ENCODE results near the gene RPL15. TPM values are rescaled to one million over a fixed set of nuclear protein-coding genes. Genes with fewer than 3 reads are reported as not detected.

The RPL15 gene
- total RNA-seq, 1 experiment from 2014 or later = 864 TPM

DNA sequence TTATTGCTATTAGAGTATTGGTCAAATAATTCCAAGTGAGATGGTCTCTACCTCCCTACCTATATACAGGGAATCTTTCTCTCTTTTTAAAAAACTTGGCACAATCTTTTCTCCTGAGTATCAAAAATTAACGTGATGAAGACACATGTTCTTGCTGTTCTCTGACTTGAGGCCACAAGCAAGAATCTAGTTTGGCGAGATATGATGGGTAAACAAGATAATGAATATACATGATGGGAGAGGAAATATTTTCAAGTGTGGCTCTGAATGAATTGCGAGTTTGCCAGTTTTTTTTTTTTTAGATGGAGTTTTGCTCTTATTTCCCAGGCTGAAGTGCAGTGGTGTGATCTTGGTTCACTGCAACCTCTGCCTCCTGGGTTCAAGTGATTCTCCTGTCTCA lies 39.8 kb downstream of the RPL15 start:
- intact Hi-C loops (cut with micrococcal nuclease; ENCODE audit: unreplicated experiment) (no loop called here), in situ Hi-C loops (cut with HindIII; ENCODE audit: low pct_unique_long_range_greater_than_20kb, low sequenced_read_pairs) (no loop called here)
- ATAC-seq (no peak), DNase-seq (ENCODE audit: low read depth, low spot score) (no peak)
- Histone ChIP-seq H3K9me3 (ENCODE audit: control insufficient read depth, insufficient read depth, low read depth, low read length) (no peaks in the 10 kb centered on the region), H3K4me3 (ENCODE audit: low read depth in 2 of 2, low read length in 2 of 2) (no peak overlapping the region), H3K27me3 (ENCODE audit: control insufficient read depth, insufficient read depth, low read length) (no peaks in the 10 kb centered on the region), H3K4me1 (ENCODE audit: control insufficient read depth, insufficient read depth, low read length) (peaks cover 16% of the 10 kb centered on the region), H3K27ac (ENCODE audit: low read length) (no peak overlapping the region), H3K36me3 (ENCODE audit: control insufficient read depth, insufficient read depth, low read length) (no peaks in the 10 kb centered on the region; the same call in 1 of the 2 replicates)
- no TSS peak for BruUV-seq (replicated peaks)
- CTCF ChIA-PET = no interaction called here
- POLR2A ChIA-PET = no interaction called here
- no peak for TF ChIP-seq TCF7L2 (IDR thresholded peaks at IDR 0.05; ENCODE audit: low read depth, low read length)
- TF ChIP-seq, protein P1, sequence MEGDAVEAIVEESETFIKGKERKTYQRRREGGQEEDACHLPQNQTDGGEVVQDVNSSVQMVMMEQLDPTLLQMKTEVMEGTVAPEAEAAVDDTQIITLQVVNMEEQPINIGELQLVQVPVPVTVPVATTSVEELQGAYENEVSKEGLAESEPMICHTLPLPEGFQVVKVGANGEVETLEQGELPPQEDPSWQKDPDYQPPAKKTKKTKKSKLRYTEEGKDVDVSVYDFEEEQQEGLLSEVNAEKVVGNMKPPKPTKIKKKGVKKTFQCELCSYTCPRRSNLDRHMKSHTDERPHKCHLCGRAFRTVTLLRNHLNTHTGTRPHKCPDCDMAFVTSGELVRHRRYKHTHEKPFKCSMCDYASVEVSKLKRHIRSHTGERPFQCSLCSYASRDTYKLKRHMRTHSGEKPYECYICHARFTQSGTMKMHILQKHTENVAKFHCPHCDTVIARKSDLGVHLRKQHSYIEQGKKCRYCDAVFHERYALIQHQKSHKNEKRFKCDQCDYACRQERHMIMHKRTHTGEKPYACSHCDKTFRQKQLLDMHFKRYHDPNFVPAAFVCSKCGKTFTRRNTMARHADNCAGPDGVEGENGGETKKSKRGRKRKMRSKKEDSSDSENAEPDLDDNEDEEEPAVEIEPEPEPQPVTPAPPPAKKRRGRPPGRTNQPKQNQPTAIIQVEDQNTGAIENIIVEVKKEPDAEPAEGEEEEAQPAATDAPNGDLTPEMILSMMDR (IDR thresholded peaks at IDR 0.05) = no peak

DNA sequence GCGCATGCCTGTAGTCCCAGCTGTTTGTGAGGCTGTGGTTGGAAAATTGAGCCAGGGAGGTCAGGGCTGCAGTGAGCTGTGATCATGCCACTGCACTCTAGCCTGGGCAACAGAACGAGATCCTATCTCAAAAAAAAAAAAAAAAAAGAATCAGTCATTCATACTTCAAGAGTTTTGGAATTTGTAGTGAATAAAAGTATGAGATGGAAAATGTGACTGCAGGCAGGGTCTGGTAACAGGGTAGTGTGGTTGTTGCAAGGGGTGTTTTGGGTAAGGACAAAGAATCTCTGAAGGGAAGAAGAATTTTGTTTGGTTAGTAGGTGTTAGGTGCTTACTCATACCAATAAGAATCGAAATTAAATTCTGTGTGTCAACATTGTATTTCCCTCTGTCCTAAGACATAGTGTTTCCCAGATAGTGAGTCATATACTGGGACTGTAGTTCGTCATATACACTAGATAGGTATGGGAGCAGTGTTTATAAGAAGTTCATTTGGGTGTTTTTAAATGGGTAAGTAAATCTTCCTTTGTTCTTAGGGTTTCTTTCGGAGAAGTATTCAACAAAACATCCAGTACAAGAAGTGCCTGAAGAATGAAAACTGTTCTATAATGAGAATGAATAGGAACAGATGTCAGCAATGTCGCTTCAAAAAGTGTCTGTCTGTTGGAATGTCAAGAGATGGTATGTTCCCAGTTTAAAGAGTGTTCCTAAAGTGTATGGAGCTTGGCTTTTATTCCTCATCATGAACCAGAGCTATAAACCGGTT lies 42.4 kb downstream of the RPL15 start:
- TSS peak; percentile 56 for BruUV-seq (replicated peaks)
- Histone ChIP-seq H3K4me1 (ENCODE audit: control insufficient read depth, insufficient read depth, low read length) (peaks cover 20% of the 10 kb centered on the region), H3K4me3 (ENCODE audit: low read depth in 2 of 2, low read length in 2 of 2) (no peak overlapping the region), H3K27ac (ENCODE audit: low read length) (peak overlapping the region; percentile 77), H3K36me3 (ENCODE audit: control insufficient read depth, insufficient read depth, low read length) (no peaks in the 10 kb centered on the region; the same call in 1 of the 2 replicates), H3K9me3 (ENCODE audit: control insufficient read depth, insufficient read depth, low read depth, low read length) (no peaks in the 10 kb centered on the region), H3K27me3 (ENCODE audit: control insufficient read depth, insufficient read depth, low read length) (no peaks in the 10 kb centered on the region)
- ATAC-seq = peak; percentile 95
- POLR2A ChIA-PET = interaction anchor here (0.6 kb wide), 3 partner anchors 39 to 90 kb away, joined by 3 to 4 read pairs (median 3); no protein-coding TSS in a partner anchor
- TF ChIP-seq, protein P1 (IDR thresholded peaks at IDR 0.05) = no peak
- TF ChIP-seq, protein P2, sequence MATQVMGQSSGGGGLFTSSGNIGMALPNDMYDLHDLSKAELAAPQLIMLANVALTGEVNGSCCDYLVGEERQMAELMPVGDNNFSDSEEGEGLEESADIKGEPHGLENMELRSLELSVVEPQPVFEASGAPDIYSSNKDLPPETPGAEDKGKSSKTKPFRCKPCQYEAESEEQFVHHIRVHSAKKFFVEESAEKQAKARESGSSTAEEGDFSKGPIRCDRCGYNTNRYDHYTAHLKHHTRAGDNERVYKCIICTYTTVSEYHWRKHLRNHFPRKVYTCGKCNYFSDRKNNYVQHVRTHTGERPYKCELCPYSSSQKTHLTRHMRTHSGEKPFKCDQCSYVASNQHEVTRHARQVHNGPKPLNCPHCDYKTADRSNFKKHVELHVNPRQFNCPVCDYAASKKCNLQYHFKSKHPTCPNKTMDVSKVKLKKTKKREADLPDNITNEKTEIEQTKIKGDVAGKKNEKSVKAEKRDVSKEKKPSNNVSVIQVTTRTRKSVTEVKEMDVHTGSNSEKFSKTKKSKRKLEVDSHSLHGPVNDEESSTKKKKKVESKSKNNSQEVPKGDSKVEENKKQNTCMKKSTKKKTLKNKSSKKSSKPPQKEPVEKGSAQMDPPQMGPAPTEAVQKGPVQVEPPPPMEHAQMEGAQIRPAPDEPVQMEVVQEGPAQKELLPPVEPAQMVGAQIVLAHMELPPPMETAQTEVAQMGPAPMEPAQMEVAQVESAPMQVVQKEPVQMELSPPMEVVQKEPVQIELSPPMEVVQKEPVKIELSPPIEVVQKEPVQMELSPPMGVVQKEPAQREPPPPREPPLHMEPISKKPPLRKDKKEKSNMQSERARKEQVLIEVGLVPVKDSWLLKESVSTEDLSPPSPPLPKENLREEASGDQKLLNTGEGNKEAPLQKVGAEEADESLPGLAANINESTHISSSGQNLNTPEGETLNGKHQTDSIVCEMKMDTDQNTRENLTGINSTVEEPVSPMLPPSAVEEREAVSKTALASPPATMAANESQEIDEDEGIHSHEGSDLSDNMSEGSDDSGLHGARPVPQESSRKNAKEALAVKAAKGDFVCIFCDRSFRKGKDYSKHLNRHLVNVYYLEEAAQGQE (IDR thresholded peaks at IDR 0.05; ENCODE audit: insufficient read depth in 1 of 2, low read depth in 2 of 2, low read length in 1 of 2) = no peak
- TF ChIP-seq POLR2AphosphoS5 (IDR thresholded peaks at IDR 0.05; ENCODE audit: low read depth, low read length) (no peak), SIN3A (IDR thresholded peaks at IDR 0.05; ENCODE audit: borderline replicate concordance, insufficient read depth, low read depth, low read length) (no peak), TCF7L2 (IDR thresholded peaks at IDR 0.05; ENCODE audit: low read depth, low read length) (no peak)
- peak; percentile 82 for DNase-seq (ENCODE audit: low read depth, low spot score)
- in situ Hi-C loops (cut with HindIII; ENCODE audit: low pct_unique_long_range_greater_than_20kb, low sequenced_read_pairs) = no loop called here
- intact Hi-C loops (cut with micrococcal nuclease; ENCODE audit: unreplicated experiment) = no loop called here
- CTCF ChIA-PET = no interaction called here

Data from Panc1 (cell line).